ENCODE data around the gene NFASC. TPM values are rescaled to one million over a fixed set of nuclear protein-coding genes. Genes with fewer than 3 reads are reported as not detected.

The NFASC gene
- total RNA-seq, 1 donor from 2014 or later, result 3.8 TPM

- no peak for TF ChIP-seq CTCF (IDR thresholded peaks at IDR 0.05; ENCODE audit: unreplicated experiment)
- H3K27ac Mint-ChIP-seq (ENCODE audit: unreplicated experiment), result no peak overlapping the region
- H3K9me3 Mint-ChIP-seq (ENCODE audit: unreplicated experiment), result no peaks in the 10 kb centered on the region
- DNase-seq (ENCODE audit: low spot score), result no peak
- H3K4me3 Mint-ChIP-seq (ENCODE audit: unreplicated experiment), result no peak overlapping the region
- peaks cover 5% of the 10 kb centered on the region for H3K27me3 Mint-ChIP-seq (ENCODE audit: unreplicated experiment)
- H3K4me1 Mint-ChIP-seq (ENCODE audit: unreplicated experiment), result peaks cover 11% of the 10 kb centered on the region
- no peaks in the 10 kb centered on the region for H3K36me3 Mint-ChIP-seq (ENCODE audit: low read depth, unreplicated experiment)
These were observed 25.4 kb downstream of the NFASC start for GRCh38 chr1:204896023-204896422.

GRCh38 chr1:204896787-204897469 is 26.3 kb downstream of the NFASC start:
- Mint-ChIP-seq H3K36me3 (ENCODE audit: low read depth, unreplicated experiment) (no peaks in the 10 kb centered on the region), H3K4me3 (ENCODE audit: unreplicated experiment) (no peak overlapping the region), H3K9me3 (ENCODE audit: unreplicated experiment) (no peaks in the 10 kb centered on the region), H3K4me1 (ENCODE audit: unreplicated experiment) (peaks cover 11% of the 10 kb centered on the region), H3K27me3 (ENCODE audit: unreplicated experiment) (peaks cover 7% of the 10 kb centered on the region), H3K27ac (ENCODE audit: unreplicated experiment) (no peak overlapping the region)
- TF ChIP-seq CTCF (IDR thresholded peaks at IDR 0.05; ENCODE audit: unreplicated experiment), result no peak
- DNase-seq (ENCODE audit: low spot score), result no peak

GRCh38 chr1:204900721-204901120 is 30.1 kb downstream of the NFASC start:
- Mint-ChIP-seq H3K9me3 (ENCODE audit: unreplicated experiment) (no peaks in the 10 kb centered on the region), H3K27me3 (ENCODE audit: unreplicated experiment) (peaks cover 3% of the 10 kb centered on the region), H3K27ac (ENCODE audit: unreplicated experiment) (no peak overlapping the region), H3K36me3 (ENCODE audit: low read depth, unreplicated experiment) (no peaks in the 10 kb centered on the region), H3K4me1 (ENCODE audit: unreplicated experiment) (peaks cover 5% of the 10 kb centered on the region), H3K4me3 (ENCODE audit: unreplicated experiment) (no peak overlapping the region)
- DNase-seq (ENCODE audit: low spot score), result no peak
- TF ChIP-seq CTCF (IDR thresholded peaks at IDR 0.05; ENCODE audit: unreplicated experiment), result no peak

GRCh38 chr1:204902671-204903070 is 32.0 kb downstream of the NFASC start:
- DNase-seq (ENCODE audit: low spot score), result no peak
- no peak overlapping the region for H3K27ac Mint-ChIP-seq (ENCODE audit: unreplicated experiment)
- H3K9me3 Mint-ChIP-seq (ENCODE audit: unreplicated experiment), result no peaks in the 10 kb centered on the region
- H3K27me3 Mint-ChIP-seq (ENCODE audit: unreplicated experiment), result peaks cover 1% of the 10 kb centered on the region
- H3K36me3 Mint-ChIP-seq (ENCODE audit: low read depth, unreplicated experiment), result no peaks in the 10 kb centered on the region
- no peaks in the 10 kb centered on the region for H3K4me1 Mint-ChIP-seq (ENCODE audit: unreplicated experiment)
- no peak for TF ChIP-seq CTCF (IDR thresholded peaks at IDR 0.05; ENCODE audit: unreplicated experiment)
- no peak overlapping the region for H3K4me3 Mint-ChIP-seq (ENCODE audit: unreplicated experiment)

GRCh38 chr1:204904228-204904810 is 33.7 kb downstream of the NFASC start:
- Mint-ChIP-seq H3K27ac (ENCODE audit: unreplicated experiment) (no peak overlapping the region), H3K36me3 (ENCODE audit: low read depth, unreplicated experiment) (no peaks in the 10 kb centered on the region), H3K27me3 (ENCODE audit: unreplicated experiment) (peaks cover 3% of the 10 kb centered on the region), H3K4me1 (ENCODE audit: unreplicated experiment) (no peaks in the 10 kb centered on the region), H3K9me3 (ENCODE audit: unreplicated experiment) (no peaks in the 10 kb centered on the region), H3K4me3 (ENCODE audit: unreplicated experiment) (no peak overlapping the region)
- DNase-seq (ENCODE audit: low spot score), result no peak
- TF ChIP-seq CTCF (IDR thresholded peaks at IDR 0.05; ENCODE audit: unreplicated experiment), result no peak

Data from endothelial cell (in vitro differentiated cells).